ENCODE data around the gene U2AF2.

U2AF2 gene

GRCh38 chr19:55690109-55690768, 35.4 kb downstream of the U2AF2 start:
- no peak for DNase-seq (ENCODE audit: low read depth)

GRCh38 chr19:55690769-55691545, 36.1 kb downstream of the U2AF2 start:
- no peak for DNase-seq (ENCODE audit: low read depth)

- DNase-seq (ENCODE audit: low read depth), result no peak
Measured at GRCh38 chr19:55691561-55692481, 37.0 kb downstream of the U2AF2 start.

GRCh38 chr19:55692681-55693081, 37.8 kb downstream of the U2AF2 start:
- no peak for DNase-seq (ENCODE audit: low read depth)

GRCh38 chr19:55693336-55693974, 38.6 kb downstream of the U2AF2 start:
- DNase-seq (ENCODE audit: low read depth), result no peak

- DNase-seq (ENCODE audit: low read depth), result no peak
Measured at GRCh38 chr19:55694241-55694655, 39.4 kb downstream of the U2AF2 start.

- DNase-seq (ENCODE audit: low read depth), result no peak
Measured at GRCh38 chr19:55694656-55695491, 40.0 kb downstream of the U2AF2 start.

GRCh38 chr19:55695511-55696290, 40.9 kb downstream of the U2AF2 start:
- no peak for DNase-seq (ENCODE audit: low read depth)

- DNase-seq (ENCODE audit: low read depth), result no peak
Measured at GRCh38 chr19:55696301-55697068, 41.6 kb downstream of the U2AF2 start.

- no peak for DNase-seq (ENCODE audit: low read depth)
Measured at GRCh38 chr19:55697069-55697440, 42.2 kb downstream of the U2AF2 start.

- DNase-seq (ENCODE audit: low read depth), result no peak
Measured at GRCh38 chr19:55697698-55698097, 42.9 kb downstream of the U2AF2 start.

GRCh38 chr19:55698256-55698655, 43.4 kb downstream of the U2AF2 start:
- DNase-seq (ENCODE audit: low read depth), result no peak

GRCh38 chr19:55699221-55699620, 44.4 kb downstream of the U2AF2 start:
- no peak for DNase-seq (ENCODE audit: low read depth)

- no peak for DNase-seq (ENCODE audit: low read depth)
Measured at GRCh38 chr19:55700813-55701212, 46.0 kb downstream of the U2AF2 start.

GRCh38 chr19:55702131-55702627, 47.3 kb downstream of the U2AF2 start:
- DNase-seq (ENCODE audit: low read depth), result no peak

GRCh38 chr19:55703790-55704215, 49.0 kb downstream of the U2AF2 start:
- DNase-seq (ENCODE audit: low read depth), result no peak

- no peak for DNase-seq (ENCODE audit: low read depth)
Measured at GRCh38 chr19:55704494-55705245, 49.8 kb downstream of the U2AF2 start.

GRCh38 chr19:55705972-55706371, 51.1 kb downstream of the U2AF2 start:
- no peak for DNase-seq (ENCODE audit: low read depth)

GRCh38 chr19:55711719-55712118, 56.9 kb downstream of the U2AF2 start:
- no peak for DNase-seq (ENCODE audit: low read depth)

Measured in activated T-helper 9 cell treated with anti-CD3 and anti-CD28 coated beads, Interleukin-2, amount 50 U/mL, for 16 hours (primary cell).